ENCODE data around the gene RGL1. TPM values are rescaled to one million over a fixed set of nuclear protein-coding genes. Genes with fewer than 3 reads are reported as not detected.

The RGL1 gene
- total RNA-seq, 1 donor = 33.2 TPM

GRCh38 chr1:183898001-183898396, 93.1 kb downstream of the RGL1 start:
- TF ChIP-seq CTCF (IDR thresholded peaks at IDR 0.05; ENCODE audit: insufficient read depth, low read depth, low read length) = no peak
- no peak for DNase-seq (ENCODE audit: low read depth)
- no peak overlapping the region for H3K4me3 ChIP-seq (ENCODE audit: low read depth, low read length)

- no peak overlapping the region for H3K4me3 ChIP-seq (ENCODE audit: low read depth, low read length)
- DNase-seq (ENCODE audit: low read depth) = no peak
- no peak for TF ChIP-seq CTCF (IDR thresholded peaks at IDR 0.05; ENCODE audit: insufficient read depth, low read depth, low read length)
Measured at GRCh38 chr1:183898610-183899009, 93.7 kb downstream of the RGL1 start.

GRCh38 chr1:183901748-183902330, 96.9 kb downstream of the RGL1 start:
- no peak for DNase-seq (ENCODE audit: low read depth)
- TF ChIP-seq CTCF (IDR thresholded peaks at IDR 0.05; ENCODE audit: insufficient read depth, low read depth, low read length) = no peak
- no peak overlapping the region for H3K4me3 ChIP-seq (ENCODE audit: low read depth, low read length)

GRCh38 chr1:183903101-183903500, 98.2 kb downstream of the RGL1 start:
- TF ChIP-seq CTCF (IDR thresholded peaks at IDR 0.05; ENCODE audit: insufficient read depth, low read depth, low read length) = no peak
- no peak overlapping the region for H3K4me3 ChIP-seq (ENCODE audit: low read depth, low read length)
- no peak for DNase-seq (ENCODE audit: low read depth)

GRCh38 chr1:183905508-183906113, 100.7 kb downstream of the RGL1 start:
- no peak for TF ChIP-seq CTCF (IDR thresholded peaks at IDR 0.05; ENCODE audit: insufficient read depth, low read depth, low read length)
- no peak overlapping the region for H3K4me3 ChIP-seq (ENCODE audit: low read depth, low read length)
- DNase-seq (ENCODE audit: low read depth) = no peak

GRCh38 chr1:183907070-183907469, 102.2 kb downstream of the RGL1 start:
- no peak overlapping the region for H3K4me3 ChIP-seq (ENCODE audit: low read depth, low read length)
- no peak for TF ChIP-seq CTCF (IDR thresholded peaks at IDR 0.05; ENCODE audit: insufficient read depth, low read depth, low read length)
- DNase-seq (ENCODE audit: low read depth) = no peak

- H3K4me3 ChIP-seq (ENCODE audit: low read depth, low read length) = no peak overlapping the region
- TF ChIP-seq CTCF (IDR thresholded peaks at IDR 0.05; ENCODE audit: insufficient read depth, low read depth, low read length) = no peak
- no peak for DNase-seq (ENCODE audit: low read depth)
Measured at GRCh38 chr1:183908079-183908478, 103.2 kb downstream of the RGL1 start.

Measured in fibroblast of villous mesenchyme (primary cell).